KBM-7 (cell line): ENCODE measurements around the gene PDCL3.

Experiments used
- DNase-seq: peaks from one replicate; pipeline ENCODE4 v3.0.0-alpha.2; 2015
- in situ Hi-C: fragments of 300-500 bp; cut with MboI; formaldehyde crosslinking; loops from 2 replicates; pipeline ENCODE4 v1.14.3; 2020; ENCODE audit warnings: low sequenced_read_pairs, low pct_unique_long_range_greater_than_20kb, mixed read lengths

PDCL3 gene

DNA sequence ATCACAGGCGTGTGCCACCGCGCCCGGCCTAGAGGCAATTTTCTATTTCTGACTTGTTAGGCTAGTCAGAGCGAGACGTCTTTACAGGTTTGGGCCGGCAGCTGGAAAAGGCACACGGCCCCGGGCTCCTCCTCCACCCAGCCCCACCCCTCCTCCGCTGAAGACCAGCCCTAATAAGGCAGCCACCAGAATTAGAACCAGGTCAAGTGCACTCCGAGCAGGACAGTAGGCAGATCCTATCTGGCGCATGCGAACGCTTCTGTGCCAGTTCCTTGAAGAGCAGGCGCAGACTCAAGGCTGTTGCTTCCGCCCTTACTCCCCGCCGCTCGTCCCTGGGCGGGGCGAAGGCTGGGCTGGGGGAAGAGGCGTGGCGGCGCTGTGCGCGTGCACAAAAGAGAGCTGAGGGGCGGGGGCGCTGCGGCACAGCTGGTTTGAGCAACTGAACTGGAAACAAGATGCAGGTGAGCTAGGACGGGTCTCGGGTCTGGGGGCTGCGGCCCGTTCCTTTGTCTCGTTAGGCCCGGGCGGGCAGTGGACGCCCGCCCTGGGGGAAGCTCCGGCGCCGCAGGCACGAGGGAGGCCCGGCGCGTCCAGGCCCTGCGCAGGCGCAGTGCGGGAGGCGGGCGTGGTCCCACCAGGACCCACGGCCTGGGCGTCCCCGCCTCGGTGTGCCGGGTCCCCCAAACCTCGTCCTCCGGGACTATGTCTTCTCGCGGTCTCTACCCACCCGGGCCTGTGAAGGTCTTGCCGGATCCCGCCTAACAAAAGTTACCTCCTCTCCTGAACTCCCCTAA, at the start of gene PDCL3:
Gene PDCL3, plus strand, starts transcription at position 381 of the 794 bp plus-strand sequence. Its CDS starts 75 bp downstream, at position 456.
- in situ Hi-C loops, result no loop called here
- DNase-seq, result peak; percentile 98

DNA sequence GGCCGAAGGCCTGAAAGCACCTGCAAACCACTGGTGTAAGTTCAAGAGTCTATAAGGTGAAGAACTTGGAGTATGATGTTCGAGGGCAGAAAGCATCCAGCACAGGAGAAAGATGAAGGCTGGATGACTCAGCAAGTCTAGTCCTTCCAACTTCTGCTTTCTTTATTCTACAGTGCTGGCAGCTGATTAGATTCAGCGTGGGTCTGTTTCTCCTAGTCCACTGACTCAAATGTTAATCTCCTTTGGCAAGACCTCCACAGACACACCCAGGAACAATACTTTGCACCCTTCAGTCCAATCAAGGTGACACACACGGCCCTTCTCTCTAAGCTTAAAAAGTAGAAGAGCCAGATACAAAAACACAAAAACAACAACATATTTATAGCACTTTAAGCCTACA, 49.1 kb upstream of the PDCL3 start:
- in situ Hi-C loops, result no loop called here
- peak; percentile 75 for DNase-seq

DNA sequence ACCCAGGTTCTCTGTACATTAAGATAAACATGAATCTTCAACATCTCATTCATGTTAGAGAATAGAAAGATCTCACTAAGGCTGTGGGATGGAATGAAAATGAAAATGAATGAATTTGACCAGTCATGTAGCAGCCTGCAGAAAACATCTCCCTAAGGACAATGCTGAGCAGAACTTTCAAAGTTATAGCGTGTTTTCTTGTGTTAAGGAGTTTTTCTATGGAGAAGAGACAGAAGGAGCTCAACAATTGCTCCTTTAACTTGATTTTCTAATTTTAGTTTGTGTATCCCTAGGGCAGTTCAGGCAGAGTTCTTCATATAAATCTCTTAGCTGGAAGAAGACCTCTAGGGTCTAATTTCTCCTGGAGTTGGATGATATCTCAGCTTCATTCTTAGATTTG, 45.2 kb upstream of the PDCL3 start:
- DNase-seq, result no peak
- in situ Hi-C loops, result no loop called here

DNA sequence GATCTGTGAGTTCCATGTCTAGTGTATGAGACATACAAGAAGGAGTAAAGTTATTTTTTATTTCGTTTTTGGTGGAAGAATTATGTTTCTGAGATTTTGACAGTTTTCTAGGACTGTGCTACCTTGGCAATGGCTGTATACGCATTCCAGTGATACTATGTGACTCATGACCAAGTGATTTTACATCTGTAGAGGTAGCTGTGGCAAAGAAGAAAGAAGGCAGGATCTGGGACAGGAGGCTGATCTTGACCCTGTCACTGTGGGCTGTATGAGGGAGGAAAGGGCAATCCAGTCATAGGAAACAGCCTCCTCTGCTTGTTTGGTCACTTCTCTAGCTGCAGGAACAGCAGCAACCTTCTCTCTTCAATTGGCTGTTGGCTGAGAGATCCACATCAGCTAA, 44.0 kb upstream of the PDCL3 start:
- DNase-seq, result no peak
- in situ Hi-C loops, result no loop called here

DNA sequence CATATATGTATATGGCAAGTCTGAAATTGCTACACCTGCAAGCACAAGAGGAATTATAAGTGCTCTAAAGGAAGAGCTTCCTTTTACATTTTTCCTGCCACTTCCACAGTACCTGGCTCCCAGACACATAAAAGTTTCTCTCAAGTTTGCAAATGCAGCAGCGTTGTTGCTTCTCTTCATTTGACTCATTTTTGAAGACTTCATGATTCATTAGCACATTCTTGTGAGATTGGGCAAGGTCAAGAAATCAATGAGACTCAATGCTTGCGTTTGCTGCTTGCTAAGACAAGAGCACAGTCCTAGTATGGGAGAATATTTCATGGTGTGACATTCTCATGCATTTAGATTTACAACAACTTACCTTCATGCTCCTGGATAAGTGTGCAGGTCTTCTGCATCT, 42.6 kb upstream of the PDCL3 start:
- no peak for DNase-seq
- in situ Hi-C loops, result no loop called here

DNA sequence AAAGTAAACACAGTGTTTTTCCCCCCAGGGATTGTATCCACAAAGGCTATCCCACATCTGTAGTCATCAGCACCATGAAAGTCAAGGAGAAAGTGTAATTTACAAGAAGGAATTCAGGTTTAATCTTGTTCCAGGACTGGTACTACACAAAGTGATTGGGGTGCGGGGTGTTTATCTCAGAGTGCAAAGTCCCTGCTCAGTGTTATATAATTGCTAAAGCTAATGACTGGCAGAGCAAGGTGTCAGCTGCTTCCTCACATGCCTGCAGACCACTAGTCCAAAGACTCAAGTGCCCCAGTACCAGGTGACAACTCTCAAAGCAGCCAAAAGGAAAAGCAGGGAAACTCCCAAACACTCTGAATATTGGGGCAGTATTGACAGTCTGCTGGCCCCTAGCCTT, 40.4 kb upstream of the PDCL3 start:
- no peak for DNase-seq
- in situ Hi-C loops, result no loop called here

DNA sequence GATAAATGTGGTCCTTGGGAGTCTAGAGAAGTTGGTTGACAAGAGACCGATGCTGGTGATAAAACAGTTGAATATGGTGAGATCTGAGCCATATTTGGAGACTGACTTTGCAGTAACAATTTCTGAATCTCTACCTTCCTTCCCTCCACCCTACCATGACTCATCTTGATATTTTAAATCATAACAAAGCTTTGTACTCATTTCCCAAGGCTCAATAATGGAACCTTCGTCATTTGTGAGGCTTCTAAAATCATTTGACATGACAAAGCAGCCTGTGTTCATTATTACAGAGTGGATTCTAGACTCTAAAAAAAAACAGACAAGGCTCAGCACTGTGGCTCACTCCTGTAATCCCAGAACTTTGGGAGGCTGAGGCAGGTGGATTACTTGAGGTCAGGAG, 38.5 kb upstream of the PDCL3 start:
- no peak for DNase-seq
- in situ Hi-C loops, result no loop called here

DNA sequence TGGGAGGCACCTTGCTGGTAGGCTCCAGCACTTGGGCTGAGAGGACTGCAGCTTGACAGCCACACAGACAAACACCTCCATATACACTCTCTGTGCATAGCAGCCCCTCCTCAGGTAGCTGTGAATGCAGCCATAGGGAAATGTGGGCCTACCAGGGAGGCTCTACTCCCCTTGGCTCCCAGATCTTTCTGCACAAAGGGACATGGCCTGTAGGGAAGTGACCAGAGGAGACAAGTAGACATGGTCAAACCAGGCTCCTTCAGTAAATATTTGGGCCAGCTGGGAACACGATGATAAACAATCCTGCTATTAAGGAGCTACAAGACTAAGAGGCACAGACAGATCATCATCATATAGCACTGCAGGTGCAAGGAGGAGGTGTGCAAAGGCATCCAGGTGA, 35.9 kb upstream of the PDCL3 start:
- in situ Hi-C loops, result no loop called here
- DNase-seq, result no peak

DNA sequence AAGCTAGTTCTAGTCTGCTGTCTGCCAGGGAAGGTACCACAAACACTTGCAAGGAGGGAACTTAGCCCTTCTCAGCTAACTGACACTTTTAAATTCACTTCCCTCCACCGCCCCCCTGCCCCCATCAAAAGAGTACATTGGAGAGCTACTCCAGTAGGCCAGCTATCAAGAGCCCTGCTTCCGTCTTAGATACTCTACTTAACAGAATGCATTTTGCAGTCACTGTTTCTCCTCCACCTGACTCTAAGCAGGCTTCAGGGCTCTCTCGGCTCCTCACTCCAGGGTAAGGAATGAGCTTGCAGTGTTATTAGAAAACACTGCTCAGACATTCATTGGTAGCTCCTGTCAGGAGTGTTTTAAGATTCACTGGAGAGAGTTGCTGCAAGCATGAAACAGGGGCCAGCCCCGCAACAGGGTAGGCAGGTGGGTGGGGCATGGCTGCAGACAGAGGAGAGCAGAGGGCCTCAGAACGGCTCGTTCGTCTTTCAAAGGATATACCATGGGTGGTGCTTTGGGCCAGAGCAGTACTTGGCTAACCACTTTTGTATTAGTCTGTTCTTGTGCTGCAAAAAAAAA, 35.3 kb upstream of the PDCL3 start:
- no peak for DNase-seq
- in situ Hi-C loops, result no loop called here

DNA sequence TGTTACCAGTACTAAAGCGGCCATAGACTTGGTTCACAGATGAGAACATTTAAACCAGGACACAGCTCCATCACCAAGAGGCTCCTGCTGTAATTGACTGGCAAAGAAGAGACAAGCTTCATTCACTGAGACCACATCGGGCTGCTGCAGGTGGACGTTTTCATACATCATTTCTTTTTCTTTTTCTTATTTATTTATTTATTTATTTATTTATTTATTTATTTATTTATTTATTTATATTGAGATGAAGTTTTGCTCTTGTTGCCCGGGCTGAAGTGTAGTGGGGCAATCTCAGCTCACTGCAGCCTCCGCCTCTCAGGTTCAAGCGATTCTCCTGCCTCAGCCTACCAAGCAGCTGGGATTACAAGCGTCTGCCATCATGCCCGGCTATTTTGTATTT, 33.6 kb upstream of the PDCL3 start:
- in situ Hi-C loops, result no loop called here

DNA sequence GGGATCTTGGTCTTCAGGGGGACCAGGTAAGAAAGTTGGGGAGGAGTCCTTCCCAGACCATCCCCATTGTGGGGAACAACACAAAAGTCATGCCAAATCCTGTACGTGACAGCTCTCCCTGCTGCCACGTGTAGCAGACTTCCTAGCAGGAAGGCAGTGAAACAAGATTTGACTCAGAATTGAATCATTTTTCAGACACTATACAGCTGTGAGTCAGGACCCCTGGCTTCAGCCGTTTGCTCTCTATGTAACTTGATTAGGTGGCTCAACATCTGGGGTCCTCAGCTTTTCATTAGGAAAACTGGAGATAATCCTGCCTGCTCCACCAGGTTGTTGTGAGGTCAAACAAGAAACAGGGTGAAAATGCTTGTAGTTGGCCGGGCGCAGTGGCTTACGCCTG, 32.9 kb upstream of the PDCL3 start:
- DNase-seq, result no peak
- in situ Hi-C loops, result no loop called here

More for the DNA sequence above, 33.6 kb upstream of the PDCL3 start:
- no peak for DNase-seq

DNA sequence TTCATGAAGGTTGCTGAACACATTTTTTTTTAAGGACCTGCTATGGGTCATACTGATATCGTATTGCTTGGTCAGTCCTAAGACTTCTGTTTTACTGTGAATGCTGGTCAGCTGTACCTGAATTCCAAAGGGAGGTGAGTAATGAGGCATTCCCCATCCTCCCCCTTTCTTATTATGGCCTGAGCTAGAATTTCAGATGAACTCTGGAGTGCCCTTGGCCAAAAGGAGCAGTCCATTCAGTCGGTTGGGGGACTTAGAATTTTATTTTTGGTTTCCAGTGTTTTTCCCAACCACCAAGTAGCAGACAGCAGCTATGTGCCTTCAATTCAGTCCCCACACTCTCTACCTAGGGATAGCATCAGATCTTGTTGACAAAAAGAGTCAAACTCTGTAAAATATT, 26.9 kb upstream of the PDCL3 start:
- in situ Hi-C loops, result no loop called here
- DNase-seq, result no peak

DNA sequence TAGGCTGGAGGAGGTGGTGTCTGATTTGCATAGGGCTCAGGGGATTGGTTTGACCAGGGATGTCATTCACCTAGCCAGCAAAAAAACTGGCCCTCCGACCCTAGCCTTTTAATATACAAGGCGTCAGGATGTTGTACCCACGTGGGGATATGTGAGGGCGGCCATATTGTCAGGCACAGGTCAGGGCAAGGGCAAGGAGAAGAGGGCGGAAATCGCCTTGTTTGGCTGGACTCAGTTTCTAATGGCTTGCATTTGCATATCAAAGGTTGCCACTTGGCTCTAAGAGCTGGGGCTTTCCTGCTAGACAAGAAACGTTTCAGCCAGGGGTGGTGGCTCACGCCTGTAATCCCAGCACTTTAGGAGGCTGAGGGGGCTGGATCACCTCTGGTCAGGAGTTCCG, 24.9 kb upstream of the PDCL3 start:
- in situ Hi-C loops, result no loop called here

DNA sequence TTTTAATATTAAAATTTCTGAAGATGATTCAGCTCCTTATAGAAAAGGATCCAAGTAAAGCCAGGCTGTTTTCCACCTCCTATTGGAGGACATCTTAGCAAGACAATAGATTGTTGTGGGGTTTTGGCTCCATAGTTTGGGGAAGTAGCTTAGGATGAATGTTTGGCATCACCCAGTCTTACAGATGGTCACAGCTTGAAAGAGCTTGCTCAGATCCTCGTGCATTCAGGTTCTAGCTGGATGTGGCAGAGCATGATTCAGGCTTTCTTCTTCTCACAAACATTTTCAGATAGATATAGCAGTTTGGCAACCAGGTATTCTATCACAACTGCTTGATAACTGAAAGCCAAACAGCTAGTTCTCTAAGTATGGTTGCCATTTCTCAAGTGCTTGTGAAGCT, 23.6 kb upstream of the PDCL3 start:
- in situ Hi-C loops, result no loop called here
- DNase-seq, result no peak

More for the DNA sequence above, 24.9 kb upstream of the PDCL3 start:
- DNase-seq, result no peak

DNA sequence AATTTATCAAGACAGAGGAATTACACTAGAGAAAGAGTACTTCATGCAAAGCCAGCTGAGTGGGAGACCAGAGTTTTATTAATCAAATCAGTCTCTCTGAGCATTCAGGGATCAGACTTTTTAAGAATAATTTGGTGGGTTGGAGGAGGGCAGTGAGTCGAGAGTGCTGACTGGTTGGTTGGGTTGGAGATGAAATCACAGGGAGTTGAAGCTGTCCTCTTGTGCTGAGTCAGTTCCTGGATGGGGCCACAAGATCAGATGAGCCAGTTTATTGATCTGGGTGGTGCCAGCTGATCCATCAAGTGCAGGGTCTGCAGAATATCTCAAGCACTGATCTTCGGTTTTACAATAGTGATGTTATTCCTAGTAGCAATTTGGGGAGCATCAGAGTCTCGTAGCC, 21.4 kb upstream of the PDCL3 start:
- DNase-seq, result no peak
- in situ Hi-C loops, result no loop called here

DNA sequence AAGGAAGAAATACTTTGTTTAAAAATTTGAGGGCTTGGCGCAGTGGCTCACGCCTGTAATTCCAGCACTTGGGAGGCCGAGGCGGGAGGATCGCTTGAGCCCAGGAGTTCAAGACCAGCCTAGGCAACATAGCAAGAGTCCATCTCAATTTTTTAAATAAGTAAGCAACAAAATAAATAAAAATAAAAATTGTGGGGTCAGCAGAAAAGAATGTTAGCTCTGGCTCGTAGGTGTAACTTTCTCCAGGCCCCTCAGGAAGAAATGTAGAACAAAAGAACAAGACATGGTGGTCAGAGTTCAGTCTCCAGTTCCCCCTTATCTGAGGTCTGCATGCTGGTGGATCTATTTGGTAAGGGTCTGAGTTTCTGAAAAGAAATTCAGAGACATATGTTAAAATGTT, 20.4 kb upstream of the PDCL3 start:
- no peak for DNase-seq
- in situ Hi-C loops, result no loop called here

DNA sequence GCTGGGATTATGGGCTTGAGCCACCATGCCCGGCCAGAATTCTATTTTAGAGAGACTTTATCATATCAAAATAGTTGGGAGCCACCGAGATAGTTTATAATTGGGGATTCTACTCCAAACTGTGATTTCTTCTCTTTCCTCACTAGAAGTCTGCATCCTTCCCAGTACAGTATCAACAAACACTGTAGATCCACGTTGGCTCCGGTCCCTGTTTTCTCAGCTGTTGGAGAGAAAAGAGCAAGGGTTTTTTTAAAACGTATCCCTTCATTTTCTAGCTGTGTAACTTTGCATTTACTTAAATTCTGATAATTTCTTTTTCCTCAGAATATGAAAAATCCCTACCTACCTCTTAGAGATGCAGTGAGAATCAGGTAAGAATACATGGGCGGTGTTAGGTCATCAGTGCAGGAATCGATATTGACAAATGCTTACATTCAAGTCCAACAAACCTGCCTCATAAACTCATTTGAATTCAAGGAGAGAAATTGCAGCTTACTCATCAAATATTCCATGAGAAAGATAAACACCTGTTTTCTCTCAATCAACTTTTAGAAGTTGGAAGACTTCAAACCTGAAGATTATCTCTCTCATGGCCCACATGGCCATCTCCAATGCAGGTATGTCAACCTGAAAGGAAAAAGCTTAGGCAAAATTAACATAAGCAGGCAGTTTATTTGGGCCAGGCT, 17.7 kb upstream of the PDCL3 start:
- no peak for DNase-seq
- in situ Hi-C loops, result no loop called here

DNA sequence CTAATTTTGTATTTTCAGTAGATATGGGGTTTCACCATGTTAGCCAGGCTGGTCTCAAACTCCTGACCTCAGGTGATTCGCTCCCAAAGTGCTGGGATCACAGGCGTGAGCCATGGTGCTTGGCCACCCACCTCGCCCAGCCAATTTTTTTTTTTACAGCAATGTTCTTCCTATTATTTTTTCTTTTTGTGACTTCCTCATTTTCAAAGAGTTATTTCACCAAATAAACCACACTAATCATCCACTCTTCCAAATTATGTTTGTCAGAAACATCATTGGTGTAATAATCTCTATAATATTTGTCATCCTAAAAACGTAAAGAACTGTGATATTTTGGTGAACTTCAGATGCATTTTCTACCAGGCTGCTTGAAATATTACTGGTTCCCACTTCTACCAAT, 16.3 kb upstream of the PDCL3 start:
- no peak for DNase-seq
- in situ Hi-C loops, result no loop called here

DNA sequence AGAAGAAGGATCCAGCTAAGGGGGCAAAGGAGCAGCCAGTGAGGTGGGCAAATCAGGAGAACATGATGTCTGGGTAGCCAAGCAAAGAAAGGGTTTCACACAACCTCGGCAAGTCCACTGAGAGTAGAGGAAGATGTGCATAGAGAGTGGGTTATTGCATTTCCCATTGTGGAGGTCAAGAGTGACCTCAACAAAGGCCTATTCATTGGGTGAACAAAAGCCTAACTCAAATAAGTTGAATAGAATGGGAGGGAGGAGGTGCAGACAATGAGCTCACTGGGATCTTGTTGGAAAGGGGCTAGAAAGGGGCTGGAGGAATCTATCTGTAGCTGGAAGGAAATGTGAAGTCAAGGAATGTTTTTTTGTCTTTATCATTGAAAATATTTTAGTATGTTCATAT, 14.0 kb upstream of the PDCL3 start:
- in situ Hi-C loops, result no loop called here
- no peak for DNase-seq

DNA sequence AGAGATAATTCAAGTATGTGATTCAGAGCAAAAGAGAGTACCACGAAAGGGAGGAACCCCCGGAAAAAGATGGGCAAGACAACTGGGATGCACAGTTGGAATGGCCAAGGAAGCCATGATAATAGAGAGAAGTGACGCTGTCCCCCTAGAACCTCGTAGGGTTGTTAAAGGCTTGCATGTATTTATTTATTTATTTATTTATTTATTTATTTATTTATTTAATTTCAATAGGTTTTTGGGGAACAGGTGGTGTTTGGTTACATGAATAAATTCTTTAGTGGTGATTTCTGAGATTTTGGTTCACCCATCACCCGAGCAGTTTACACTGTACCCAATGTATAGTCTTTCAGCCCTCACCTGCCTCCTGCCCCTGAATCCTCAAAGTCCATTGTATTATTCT, 11.5 kb upstream of the PDCL3 start:
- in situ Hi-C loops, result no loop called here
- no peak for DNase-seq
